ENCODE measurements around the gene PDK3. TPM values are rescaled to one million over a fixed set of nuclear protein-coding genes. Genes with fewer than 3 reads are reported as not detected.

The PDK3 gene
- polyA plus RNA-seq, 2 donors: 1.9 to 2.6 TPM

- Histone ChIP-seq H3K36me3 (ENCODE audit: control insufficient read depth in 2 of 2, insufficient read depth in 2 of 2, low read length in 1 of 2) (no peaks in the 10 kb centered on the region), H3K4me1 (ENCODE audit: control insufficient read depth in 2 of 2, insufficient read depth in 2 of 2, low read length in 1 of 2) (no peaks in the 10 kb centered on the region), H3K27me3 (ENCODE audit: control insufficient read depth in 1 of 2, insufficient read depth in 2 of 2, low read length in 2 of 2) (no peaks in the 10 kb centered on the region), H3K9me3 (ENCODE audit: control insufficient read depth in 2 of 2, insufficient read depth in 1 of 2, low read depth in 1 of 2, low read length in 1 of 2) (no peaks in the 10 kb centered on the region), H3K4me3 (ENCODE audit: low read depth in 1 of 2, low read length in 2 of 2) (no peak overlapping the region), H3K27ac (ENCODE audit: low read depth in 2 of 2, low read length in 1 of 2) (no peak overlapping the region)
- 68 to 79% methylated on average over 3 of the region's 3 CpGs for WGBS, 2 donors
Measured at GRCh38 chrX:24566240-24566639, 101.2 kb downstream of the PDK3 start.

GRCh38 chrX:24567169-24567568, 102.1 kb downstream of the PDK3 start:
- H3K4me3 ChIP-seq (ENCODE audit: low read depth in 1 of 2, low read length in 2 of 2): no peak overlapping the region
- no peak overlapping the region for H3K27ac ChIP-seq (ENCODE audit: low read depth in 2 of 2, low read length in 1 of 2)
- WGBS, 2 donors: 70 to 76% methylated on average over 4 of the region's 4 CpGs
- H3K36me3 ChIP-seq (ENCODE audit: control insufficient read depth in 2 of 2, insufficient read depth in 2 of 2, low read length in 1 of 2): no peaks in the 10 kb centered on the region
- no peaks in the 10 kb centered on the region for H3K27me3 ChIP-seq (ENCODE audit: control insufficient read depth in 1 of 2, insufficient read depth in 2 of 2, low read length in 2 of 2)
- no peaks in the 10 kb centered on the region for H3K4me1 ChIP-seq (ENCODE audit: control insufficient read depth in 2 of 2, insufficient read depth in 2 of 2, low read length in 1 of 2)
- H3K9me3 ChIP-seq (ENCODE audit: control insufficient read depth in 2 of 2, insufficient read depth in 1 of 2, low read depth in 1 of 2, low read length in 1 of 2): no peaks in the 10 kb centered on the region

GRCh38 chrX:24574743-24575142, 109.7 kb downstream of the PDK3 start:
- no peaks in the 10 kb centered on the region for H3K27me3 ChIP-seq (ENCODE audit: control insufficient read depth in 1 of 2, insufficient read depth in 2 of 2, low read length in 2 of 2)
- no peak overlapping the region for H3K4me3 ChIP-seq (ENCODE audit: low read depth in 1 of 2, low read length in 2 of 2)
- WGBS, 2 donors: 71 to 85% methylated on average over 4 of the region's 4 CpGs
- no peaks in the 10 kb centered on the region for H3K9me3 ChIP-seq (ENCODE audit: control insufficient read depth in 2 of 2, insufficient read depth in 1 of 2, low read depth in 1 of 2, low read length in 1 of 2)
- no peaks in the 10 kb centered on the region for H3K36me3 ChIP-seq (ENCODE audit: control insufficient read depth in 2 of 2, insufficient read depth in 2 of 2, low read length in 1 of 2)
- H3K27ac ChIP-seq (ENCODE audit: low read depth in 2 of 2, low read length in 1 of 2): no peak overlapping the region
- H3K4me1 ChIP-seq (ENCODE audit: control insufficient read depth in 2 of 2, insufficient read depth in 2 of 2, low read length in 1 of 2): no peaks in the 10 kb centered on the region

- Histone ChIP-seq H3K9me3 (ENCODE audit: control insufficient read depth in 2 of 2, insufficient read depth in 1 of 2, low read depth in 1 of 2, low read length in 1 of 2) (no peaks in the 10 kb centered on the region), H3K27ac (ENCODE audit: low read depth in 2 of 2, low read length in 1 of 2) (no peak overlapping the region), H3K27me3 (ENCODE audit: control insufficient read depth in 1 of 2, insufficient read depth in 2 of 2, low read length in 2 of 2) (no peaks in the 10 kb centered on the region), H3K4me1 (ENCODE audit: control insufficient read depth in 2 of 2, insufficient read depth in 2 of 2, low read length in 1 of 2) (no peaks in the 10 kb centered on the region), H3K36me3 (ENCODE audit: control insufficient read depth in 2 of 2, insufficient read depth in 2 of 2, low read length in 1 of 2) (no peaks in the 10 kb centered on the region), H3K4me3 (ENCODE audit: low read depth in 1 of 2, low read length in 2 of 2) (no peak overlapping the region)
- 59 to 78% methylated on average over 1 of the region's 1 CpG for WGBS, 2 donors
Measured at GRCh38 chrX:24575496-24575895, 110.4 kb downstream of the PDK3 start.

- H3K27ac ChIP-seq (ENCODE audit: low read depth in 2 of 2, low read length in 1 of 2): no peak overlapping the region
- H3K36me3 ChIP-seq (ENCODE audit: control insufficient read depth in 2 of 2, insufficient read depth in 2 of 2, low read length in 1 of 2): no peaks in the 10 kb centered on the region
- H3K4me1 ChIP-seq (ENCODE audit: control insufficient read depth in 2 of 2, insufficient read depth in 2 of 2, low read length in 1 of 2): no peaks in the 10 kb centered on the region
- 68 to 81% methylated on average over 9 of the region's 9 CpGs for WGBS, 2 donors
- no peaks in the 10 kb centered on the region for H3K9me3 ChIP-seq (ENCODE audit: control insufficient read depth in 2 of 2, insufficient read depth in 1 of 2, low read depth in 1 of 2, low read length in 1 of 2)
- H3K4me3 ChIP-seq (ENCODE audit: low read depth in 1 of 2, low read length in 2 of 2): no peak overlapping the region
- no peaks in the 10 kb centered on the region for H3K27me3 ChIP-seq (ENCODE audit: control insufficient read depth in 1 of 2, insufficient read depth in 2 of 2, low read length in 2 of 2)
Measured at GRCh38 chrX:24577091-24577490, 112.0 kb downstream of the PDK3 start.

Other genes starting within 250 kb of the PDK3 start
- gene SUPT20HL2, start 151.2 kb upstream of the PDK3 start, polyA plus RNA-seq: not detected
- not detected for gene SUPT20HL1, start 104.6 kb upstream of the PDK3 start, polyA plus RNA-seq
- under 1 TPM; 0.33 to 0.40 TPM for gene PCYT1B, start 182.1 kb downstream of the PDK3 start, polyA plus RNA-seq
- 1 to 10 TPM; 2.8 to 4.5 TPM for gene POLA1, start 228.6 kb downstream of the PDK3 start, polyA plus RNA-seq

Data from esophagus (tissue), 2 donors.